Heart right ventricle (tissue), 16 donors: ENCODE data around the gene ANKIB1. TPM values are rescaled to one million over a fixed set of nuclear protein-coding genes. Genes with fewer than 3 reads are reported as not detected.
A peak's percentile ranks its signal among the peaks of the same experiment; 100 is the strongest.

ENCODE experiments used
- ATAC-seq, 8 donors: fragments of 200-7000 bp; cut with Tn5 transposase; one replicate each; pipeline ENCODE4 v1.9.1; 2020; ENCODE audit warnings: mild to moderate bottlenecking in 8 of 8, moderate library complexity in 8 of 8, moderate number of reproducible peaks in 1 of 8
- DNase-seq, 2 donors: peaks; one replicate each; pipeline ENCODE4 v3.0.0-alpha.2; 2020
- H3K27ac ChIP-seq, 10 donors: fragments of 200-600 bp; sonication (generic) in 2 of 10; one replicate each; pipeline versions ENCODE4 v1.5.0 to v1.8.0; 2020 to 2022; ENCODE audit warnings: mild to moderate bottlenecking in 3 of 10
- H3K27me3 ChIP-seq, 7 donors: fragments of 200-600 bp; one replicate each; pipeline ENCODE4 v1.8.0; 2021 to 2022; ENCODE audit warnings: mild to moderate bottlenecking in 2 of 7
- H3K36me3 ChIP-seq, 9 donors: fragments of 200-600 bp; sonication (generic) in 1 of 9; one replicate each; pipeline versions ENCODE4 v1.5.0 to v1.8.0; 2020 to 2022; ENCODE audit warnings: mild to moderate bottlenecking in 2 of 9
- H3K4me1 ChIP-seq, 9 donors: fragments of 200-600 bp; sonication (generic) in 1 of 9; one replicate each; pipeline versions ENCODE4 v1.5.0 to v1.8.0; 2020 to 2022; ENCODE audit warnings: mild to moderate bottlenecking in 4 of 9
- H3K4me3 ChIP-seq, 10 donors: fragments of 200-600 bp; sonication (generic) in 2 of 10; one replicate each; pipeline versions ENCODE4 v1.5.0 to v1.8.0; 2020 to 2022; ENCODE audit warnings: mild to moderate bottlenecking in 7 of 10, moderate library complexity in 2 of 10
- H3K9me3 ChIP-seq, 11 donors: fragments of 200-600 bp in 10 of 11; sonication (generic) in 2 of 11; one replicate each; pipeline versions ENCODE4 v1.5.0 to v1.8.0; 2013 to 2022; ENCODE audit warnings: mild to moderate bottlenecking in 2 of 11, control low read depth in 1 of 11, moderate library complexity in 1 of 11
- CTCF ChIP-seq, 9 donors: fragments of 200-600 bp; sonication (generic) in 2 of 9; IDR thresholded peaks; one replicate each; pipeline versions ENCODE4 v1.5.0 to v1.8.0; 2021 to 2022; ENCODE audit warnings: antibody characterized with exemption in 9 of 9, mild to moderate bottlenecking in 5 of 9, moderate library complexity in 1 of 9
- WGBS, 2 donors: extraction: QIAGEN DNeasy Blood & Tissue Kit; methylation state at CpG; one replicate each; pipeline ENCODE4 v1.1.7; 2013; ENCODE audit warnings: inconsistent platforms in 1 of 2; 5-methylcytosine and 5-hydroxymethylcytosine counted together
- intact Hi-C, 10 donors: fragments of 100-400 bp; cut with DNase I; formaldehyde crosslinking; loops; one replicate each; pipeline versions ENCODE4 v1.11.1 to v1.14.2; 2022
- polyA plus RNA-seq, 2 donors: library from polyadenylated mRNA; stranded (reverse); fragments of 200-250 nt; gene quantifications; one replicate each; pipeline ENCODE4 v1.2.3, GENCODE V29; 2013
- total RNA-seq, 10 donors: library from RNA; stranded (reverse); fragmentation: NEBNext Ultra II Directional in 3 of 10; extraction: Animal tissue kit (Norgen Biotek cat#: 25700) in 3 of 10; gene quantifications; one replicate each; pipeline versions ENCODE4 v1.2.1 to v1.2.4, GENCODE V29; 2021 to 2023
- donor health status: Arrhythmogenic right ventricular cardiomyopathy.
- donor health status: ischemic (EF 13 %, LVEDD 7.1; RV severe dilation, severe dysfunction).
- donor health status: healthy with polysubstance abuse.
- donor health status: DM: no; HTN: yes; CAD: no.
- donor health status: DM: no; HTN: no; CAD: no.
- donor health status: ischemic (EF 25% LVEDD 6.9; RV normal size, moderate dysfunction).
- donor health status: ischemic (EF 25% LVEDD 5.7; RV mildly dilated, moderate dysfunction).
- donor health status: healthy.
- donor health status: DM: yes; HTN: yes; CAD: no.
- donor health status: Ischemic cardiomyopathy.
- donor health status: ischemic (EF 35%, LVEDD 5.7; RV mildly dilated, moderate dysfunction).
- donor health status: nonischemic (EF 11% LVEDD 7.7; RV severe dilation, severe dysfunction).
- donor health status: DM: yes; HTN: yes; CAD: no.
- donor health status: PGD.
- donor health status: ischemic (EF 29% LVEDD 5.4; RV normal size, mild dysfunction).
- donor health status: nonischemic (EF 23%, LVEDD 6.1; RV moderate dilation, normal function).

ANKIB1 gene
- total and polyA plus RNA-seq, 12 donors, result 5.5 to 71.0 (median 41.1) TPM

- Histone ChIP-seq H3K36me3 (peaks cover 0 to 44% (median 7%) of the 10 kb centered on the region in 9 donors), H3K4me1 (no peaks in the 10 kb centered on the region), H3K27ac (no peak overlapping the region), H3K9me3 (no peaks in the 10 kb centered on the region), H3K4me3 (no peak overlapping the region), H3K27me3 (no peaks in the 10 kb centered on the region)
- 99% methylated on average over 2 of the region's 2 CpGs for WGBS, 2 donors
- intact Hi-C loops, result no loop called here
- TF ChIP-seq CTCF (IDR thresholded peaks at IDR 0.05), result no peak
- ATAC-seq (no peak), DNase-seq (no peak)
These were observed 58.7 kb downstream of the ANKIB1 start for GRCh38 chr7:92304406-92304893.

GRCh38 chr7:92306153-92306552, 60.4 kb downstream of the ANKIB1 start:
- WGBS, 2 donors, result 93 to 97% methylated on average over 2 of the region's 2 CpGs
- Histone ChIP-seq H3K27ac (no peak overlapping the region), H3K4me1 (no peaks in the 10 kb centered on the region), H3K27me3 (no peaks in the 10 kb centered on the region), H3K4me3 (no peak overlapping the region), H3K36me3 (peaks cover 0 to 38% (median 7%) of the 10 kb centered on the region in 9 donors), H3K9me3 (no peaks in the 10 kb centered on the region)
- intact Hi-C loops, result no loop called here
- TF ChIP-seq CTCF (IDR thresholded peaks at IDR 0.05), result no peak
- ATAC-seq (no peak), DNase-seq (no peak)

- peaks cover 0 to 14% (median 5%) of the 10 kb centered on the region in 9 donors for H3K36me3 ChIP-seq
- 92 to 95% methylated on average over 3 of the region's 3 CpGs for WGBS, 2 donors
- no peak for TF ChIP-seq CTCF (IDR thresholded peaks at IDR 0.05)
- H3K4me1 ChIP-seq, result no peaks in the 10 kb centered on the region
- ATAC-seq, result no peak
- no peak overlapping the region for H3K27ac ChIP-seq
- intact Hi-C loops, result no loop called here
- no peak for DNase-seq
- no peaks in the 10 kb centered on the region for H3K27me3 ChIP-seq
- H3K9me3 ChIP-seq, result no peaks in the 10 kb centered on the region
- H3K4me3 ChIP-seq, result no peak overlapping the region
These were observed 67.3 kb downstream of the ANKIB1 start for GRCh38 chr7:92313055-92313454.

- Histone ChIP-seq H3K27ac (peak overlapping the region in 1 of 10 donors; percentile 4), H3K9me3 (no peaks in the 10 kb centered on the region), H3K36me3 (peaks cover 0 to 27% (median 0%) of the 10 kb centered on the region in 9 donors), H3K27me3 (no peaks in the 10 kb centered on the region), H3K4me1 (no peaks in the 10 kb centered on the region), H3K4me3 (no peak overlapping the region)
- DNase-seq (no peak), ATAC-seq (no peak)
- TF ChIP-seq CTCF (IDR thresholded peaks at IDR 0.05), result no peak
- intact Hi-C loops, result no loop called here
- WGBS, 2 donors, result 73 to 77% methylated on average over 3 of the region's 3 CpGs
These were observed 73.5 kb downstream of the ANKIB1 start for GRCh38 chr7:92319243-92319642.
